DND-41 (cell line): ENCODE data around the gene NTSR1.

ENCODE experiments used
- ATAC-seq: fragments of 200-7000 bp; cut with Tn5 transposase; 3 replicates; pipeline ENCODE4 v1.9.1; 2021; ENCODE audit warnings: low read depth; ENCODE audit not compliant: insufficient read depth
- DNase-seq: peaks from one replicate; pipeline ENCODE4 v3.0.0-alpha.2; 2020
- H2AFZ ChIP-seq: 2 replicates; pipeline ENCODE4 v1.6.0; 2012; ENCODE audit warnings: low read depth, low read length
- H3K27ac ChIP-seq: 2 replicates; pipeline ENCODE4 v1.5.1; 2012; ENCODE audit warnings: low read length, inconsistent platforms
- H3K27me3 ChIP-seq: fragments of 200-600 bp; sonication (generic); 2 replicates; pipeline ENCODE4 v1.6.0; 2012; ENCODE audit warnings: low read length, mild to moderate bottlenecking, inconsistent platforms; ENCODE audit not compliant: insufficient read depth, poor library complexity
- H3K36me3 ChIP-seq: 2 replicates; pipeline ENCODE4 v1.5.1; 2012; ENCODE audit warnings: low read length, inconsistent platforms; ENCODE audit not compliant: insufficient read depth
- H3K4me1 ChIP-seq: 2 replicates; pipeline ENCODE4 v1.5.1; 2012; ENCODE audit warnings: mild to moderate bottlenecking, low read length; ENCODE audit not compliant: insufficient read depth
- H3K4me2 ChIP-seq: 2 replicates; pipeline ENCODE4 v1.6.0; 2012; ENCODE audit warnings: mild to moderate bottlenecking, moderate library complexity, low read length, inconsistent platforms; ENCODE audit not compliant: insufficient read depth
- H3K4me3 ChIP-seq, 2 experiments: fragments of 200-600 bp in 1 of 2; shearing (Covaris generic) in 1 of 2; 2 replicates each; pipeline ENCODE4 v1.5.1; 2012 to 2016; ENCODE audit warnings: inconsistent platforms in 2 of 2, low read length in 2 of 2, mild to moderate bottlenecking in 2 of 2, low read depth in 1 of 2, moderate library complexity in 1 of 2
- H3K79me2 ChIP-seq: 2 replicates; pipeline ENCODE4 v1.6.0; 2012; ENCODE audit warnings: low read length, inconsistent platforms; ENCODE audit not compliant: insufficient read depth
- H3K9ac ChIP-seq: 2 replicates; pipeline ENCODE4 v1.6.0; 2012; ENCODE audit warnings: low read depth, mild to moderate bottlenecking, inconsistent platforms, low read length, moderate library complexity
- H3K9me3 ChIP-seq: 2 replicates; pipeline ENCODE4 v1.5.1; 2012; ENCODE audit warnings: low read length, moderate library complexity, mild to moderate bottlenecking, inconsistent platforms; ENCODE audit not compliant: insufficient read depth, severe bottlenecking
- H4K20me1 ChIP-seq: 2 replicates; pipeline ENCODE4 v1.6.0; 2012; ENCODE audit warnings: low read length; ENCODE audit not compliant: insufficient read depth
- EZH2 ChIP-seq: IDR thresholded peaks from 3 replicates; pipeline ENCODE4 v1.6.1; 2012; ENCODE audit warnings: borderline replicate concordance, low read depth, mild to moderate bottlenecking, moderate library complexity, low read length, inconsistent platforms; ENCODE audit not compliant: severe bottlenecking
- TF ChIP-seq, protein P1 (sequence below): IDR thresholded peaks from 2 replicates; pipeline ENCODE4 v1.5.1; 2012; ENCODE audit warnings: borderline replicate concordance, low read length, moderate library complexity, mild to moderate bottlenecking; ENCODE audit not compliant: poor library complexity, severe bottlenecking; ENCODE audit errors: extremely low read depth

The NTSR1 gene

DNA sequence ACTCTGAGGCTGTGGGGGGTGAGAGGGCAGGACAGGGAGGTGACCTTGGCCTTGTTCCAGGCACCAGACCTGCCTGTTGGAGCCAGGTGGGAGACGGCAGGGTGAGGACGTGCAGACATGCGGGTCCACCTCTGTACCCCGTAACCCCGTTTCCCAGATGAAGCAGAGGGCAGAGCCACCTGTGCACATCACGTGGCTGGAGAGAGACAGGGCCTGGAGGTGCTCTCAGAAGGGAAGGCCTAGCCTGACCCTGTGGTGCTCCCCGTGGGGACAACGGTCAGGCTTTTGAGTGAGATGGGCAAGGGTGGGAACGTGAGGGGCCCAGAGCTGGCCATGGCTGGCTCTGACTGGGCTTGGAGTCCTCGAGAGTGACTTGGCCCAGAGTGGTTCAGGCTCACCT is 6.6 kb downstream of the NTSR1 start:
- Histone ChIP-seq H3K4me1 (peaks cover 7% of the 10 kb centered on the region), H3K4me3 (no peak overlapping the region), H4K20me1 (no peaks in the 10 kb centered on the region), H2AFZ (no peak overlapping the region), H3K79me2 (no peaks in the 10 kb centered on the region), H3K27me3 (peaks cover 8% of the 10 kb centered on the region), H3K36me3 (no peaks in the 10 kb centered on the region), H3K27ac (no peak overlapping the region), H3K9me3 (no peaks in the 10 kb centered on the region), H3K9ac (no peak overlapping the region), H3K4me2 (no peak overlapping the region)
- DNase-seq: no peak
- no peak for ATAC-seq
- TF ChIP-seq, protein P1, sequence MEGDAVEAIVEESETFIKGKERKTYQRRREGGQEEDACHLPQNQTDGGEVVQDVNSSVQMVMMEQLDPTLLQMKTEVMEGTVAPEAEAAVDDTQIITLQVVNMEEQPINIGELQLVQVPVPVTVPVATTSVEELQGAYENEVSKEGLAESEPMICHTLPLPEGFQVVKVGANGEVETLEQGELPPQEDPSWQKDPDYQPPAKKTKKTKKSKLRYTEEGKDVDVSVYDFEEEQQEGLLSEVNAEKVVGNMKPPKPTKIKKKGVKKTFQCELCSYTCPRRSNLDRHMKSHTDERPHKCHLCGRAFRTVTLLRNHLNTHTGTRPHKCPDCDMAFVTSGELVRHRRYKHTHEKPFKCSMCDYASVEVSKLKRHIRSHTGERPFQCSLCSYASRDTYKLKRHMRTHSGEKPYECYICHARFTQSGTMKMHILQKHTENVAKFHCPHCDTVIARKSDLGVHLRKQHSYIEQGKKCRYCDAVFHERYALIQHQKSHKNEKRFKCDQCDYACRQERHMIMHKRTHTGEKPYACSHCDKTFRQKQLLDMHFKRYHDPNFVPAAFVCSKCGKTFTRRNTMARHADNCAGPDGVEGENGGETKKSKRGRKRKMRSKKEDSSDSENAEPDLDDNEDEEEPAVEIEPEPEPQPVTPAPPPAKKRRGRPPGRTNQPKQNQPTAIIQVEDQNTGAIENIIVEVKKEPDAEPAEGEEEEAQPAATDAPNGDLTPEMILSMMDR: no peak
- no peak for TF ChIP-seq EZH2

DNA sequence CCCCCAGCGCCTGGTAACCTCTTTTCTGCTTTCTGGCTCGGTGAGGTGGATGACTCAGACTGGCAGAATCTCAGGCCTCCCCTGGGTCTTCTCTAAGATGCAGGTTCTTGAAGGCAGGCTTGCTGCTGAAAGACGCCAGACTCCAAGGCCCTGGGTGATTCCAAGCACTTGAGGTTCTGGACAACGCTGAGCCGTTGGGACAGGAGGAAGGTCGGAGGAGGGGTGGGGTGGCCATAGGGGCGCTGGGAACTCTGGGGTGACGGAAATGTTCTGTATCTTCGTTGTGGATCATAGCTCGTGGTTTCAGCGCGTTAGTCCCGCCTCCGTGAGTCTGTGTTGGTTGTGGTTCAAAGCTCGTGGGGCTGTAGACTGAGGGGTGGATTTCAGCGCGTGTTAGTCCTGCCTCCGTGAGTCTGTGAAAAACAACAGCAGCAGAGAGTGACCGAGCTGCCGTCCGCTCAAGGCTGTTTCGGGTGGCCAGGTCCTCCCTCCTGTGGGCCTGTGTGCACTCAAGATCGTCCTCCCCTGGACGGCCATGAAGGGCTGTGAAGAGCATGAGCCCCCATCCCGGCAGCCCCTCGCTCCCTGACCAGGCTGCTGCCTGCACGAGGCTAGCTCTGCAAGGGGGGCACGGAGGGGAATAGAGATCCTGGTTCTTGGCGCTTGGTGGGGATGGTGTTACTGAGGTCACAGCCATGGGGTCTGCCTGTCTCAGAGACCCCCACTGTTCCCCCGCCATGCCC is 7.7 kb downstream of the NTSR1 start:
- Histone ChIP-seq H3K4me2 (no peak overlapping the region), H3K27me3 (peaks cover 2% of the 10 kb centered on the region), H3K9ac (no peak overlapping the region), H3K4me3 (no peak overlapping the region), H3K4me1 (peaks cover 7% of the 10 kb centered on the region), H3K9me3 (peaks cover 6% of the 10 kb centered on the region), H3K79me2 (no peaks in the 10 kb centered on the region), H4K20me1 (no peaks in the 10 kb centered on the region), H3K27ac (no peak overlapping the region), H2AFZ (no peak overlapping the region), H3K36me3 (no peaks in the 10 kb centered on the region)
- DNase-seq: peak; percentile 24
- TF ChIP-seq, protein P1: no peak
- no peak for TF ChIP-seq EZH2
- ATAC-seq: peak; percentile 64; the same call in 2 of the 3 replicates

DNA sequence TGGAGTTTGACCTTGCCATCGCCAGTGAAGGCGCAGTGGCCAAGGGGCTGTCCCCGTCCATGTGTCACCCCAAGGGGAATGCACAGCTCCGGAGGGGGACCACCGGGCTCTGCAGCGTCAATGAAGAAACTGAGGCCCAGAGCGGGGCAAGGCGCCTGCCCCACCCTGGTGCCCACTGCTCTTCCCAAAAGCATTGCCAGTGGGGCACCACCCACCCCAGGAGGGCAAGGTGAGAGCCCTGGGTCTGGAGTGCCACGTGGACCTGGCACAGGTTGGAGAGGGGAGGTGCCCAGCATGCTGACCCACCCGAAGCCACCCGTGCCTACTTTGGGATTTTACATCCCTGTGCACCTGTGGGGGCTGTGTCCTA is 8.3 kb downstream of the NTSR1 start:
- H3K36me3 ChIP-seq: no peaks in the 10 kb centered on the region
- H3K4me1 ChIP-seq: peaks cover 7% of the 10 kb centered on the region
- H3K27me3 ChIP-seq: peaks cover 2% of the 10 kb centered on the region
- no peak overlapping the region for H3K4me3 ChIP-seq
- H3K4me2 ChIP-seq: no peak overlapping the region
- ATAC-seq (no peak), DNase-seq (no peak)
- TF ChIP-seq, protein P1: no peak
- TF ChIP-seq EZH2: no peak
- H3K27ac ChIP-seq: no peak overlapping the region
- peaks cover 11% of the 10 kb centered on the region for H3K9me3 ChIP-seq
- H3K79me2 ChIP-seq: no peaks in the 10 kb centered on the region
- H4K20me1 ChIP-seq: no peaks in the 10 kb centered on the region
- H3K9ac ChIP-seq: no peak overlapping the region
- H2AFZ ChIP-seq: no peak overlapping the region

DNA sequence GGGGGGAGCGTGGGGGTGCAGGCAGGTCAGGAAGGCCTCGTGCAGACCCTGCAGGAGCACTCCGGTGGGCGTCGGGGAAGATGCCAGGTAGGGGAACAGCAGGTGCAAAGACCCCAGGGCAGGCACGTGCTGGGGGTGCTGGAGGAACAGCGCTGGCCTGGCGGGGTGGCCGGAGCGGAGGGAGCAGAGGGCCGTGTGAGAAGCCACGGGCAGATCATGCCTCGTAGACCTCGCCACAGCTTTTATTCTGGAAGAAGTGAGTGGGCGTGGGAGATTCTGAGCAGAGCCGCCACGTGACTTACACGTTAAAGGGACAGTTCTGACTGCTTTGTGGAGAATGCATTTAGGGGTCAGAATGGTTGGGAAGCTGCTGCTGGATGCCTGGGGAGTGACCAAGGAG is 9.3 kb downstream of the NTSR1 start:
- H3K4me3 ChIP-seq: no peak overlapping the region
- no peak overlapping the region for H3K27ac ChIP-seq
- no peak overlapping the region for H3K4me2 ChIP-seq
- no peaks in the 10 kb centered on the region for H4K20me1 ChIP-seq
- H3K9ac ChIP-seq: no peak overlapping the region
- DNase-seq (no peak), ATAC-seq (no peak)
- H3K36me3 ChIP-seq: no peaks in the 10 kb centered on the region
- H3K27me3 ChIP-seq: peaks cover 2% of the 10 kb centered on the region
- peaks cover 11% of the 10 kb centered on the region for H3K9me3 ChIP-seq
- H3K4me1 ChIP-seq: peaks cover 7% of the 10 kb centered on the region
- TF ChIP-seq, protein P1: no peak
- TF ChIP-seq EZH2: no peak
- H2AFZ ChIP-seq: no peak overlapping the region
- no peaks in the 10 kb centered on the region for H3K79me2 ChIP-seq
